CD4-positive, alpha-beta T cell treated with Interleukin-17A for 4 hours (primary cell): ENCODE results near the gene OR9Q2.
"Not testable (repeated sequence)": the region's sequence is repeated elsewhere in the genome, so short reads cannot be mapped to it uniquely, and the experiment has no call there.

ENCODE experiments used
- DNase-seq: peaks from one replicate; pipeline ENCODE4 v3.0.0-alpha.2; 2020; ENCODE audit warnings: mixed read lengths

Gene OR9Q2

GRCh38 chr11:58188770-58189169, at the start of gene OR9Q2:
Gene OR9Q2 (plus strand): TSS chr11:58189070. CDS start chr11:58190491, 1,421 bp downstream.
- DNase-seq = no peak

- no peak for DNase-seq
Observed at GRCh38 chr11:58142761-58143160, 46.1 kb upstream of the OR9Q2 start.

GRCh38 chr11:58152781-58153180, 36.1 kb upstream of the OR9Q2 start:
- DNase-seq = no peak

GRCh38 chr11:58164389-58164788, 24.5 kb upstream of the OR9Q2 start:
- no peak for DNase-seq

- no peak for DNase-seq
Observed at GRCh38 chr11:58164990-58165389, 23.9 kb upstream of the OR9Q2 start.

- no peak for DNase-seq
Observed at GRCh38 chr11:58165504-58166106, 23.3 kb upstream of the OR9Q2 start.

- no peak for DNase-seq
Observed at GRCh38 chr11:58177409-58178054, 11.3 kb upstream of the OR9Q2 start.

- DNase-seq = no peak
Observed at GRCh38 chr11:58178444-58178843, 10.4 kb upstream of the OR9Q2 start.

- DNase-seq = no peak
Observed at GRCh38 chr11:58179648-58180047, 9.2 kb upstream of the OR9Q2 start.

- no peak for DNase-seq
Observed at GRCh38 chr11:58186938-58187337, 1.9 kb upstream of the OR9Q2 start.

GRCh38 chr11:58192229-58192628, 3.4 kb downstream of the OR9Q2 start:
- no peak for DNase-seq

GRCh38 chr11:58193391-58193790, 4.5 kb downstream of the OR9Q2 start:
- no peak for DNase-seq

GRCh38 chr11:58195939-58196338, 7.1 kb downstream of the OR9Q2 start:
- no peak for DNase-seq

GRCh38 chr11:58199271-58199670, 10.4 kb downstream of the OR9Q2 start:
- DNase-seq = no peak

GRCh38 chr11:58204042-58204441, 15.2 kb downstream of the OR9Q2 start, which contains the start of gene OR1S2:
Gene OR1S2 (minus strand): TSS chr11:58204142. CDS start chr11:58204142, 0 bp downstream.
- no peak for DNase-seq

- not testable (repeated sequence) for DNase-seq
Observed at GRCh38 chr11:58212420-58212819, 23.6 kb downstream of the OR9Q2 start, which contains the start of gene OR1S1. Gene OR1S1 (plus strand): TSS chr11:58212720.

- DNase-seq = no peak
Observed at GRCh38 chr11:58216476-58216875, 27.6 kb downstream of the OR9Q2 start.

GRCh38 chr11:58222721-58223120, 33.9 kb downstream of the OR9Q2 start:
- no peak for DNase-seq

- no peak for DNase-seq
Observed at GRCh38 chr11:58227956-58228615, 39.2 kb downstream of the OR9Q2 start.
